Measurements from ENCODE around the gene VASN. TPM values are rescaled to one million over a fixed set of nuclear protein-coding genes. Genes with fewer than 3 reads are reported as not detected.
A peak's percentile ranks its signal among the peaks of the same experiment; 100 is the strongest.

Gene VASN
- total RNA-seq, 1 donor from 2014 or later = 3.1 TPM

GRCh38 chr16:4361033-4361943 is 10.4 kb upstream of the VASN start:
- Mint-ChIP-seq H3K27me3 (ENCODE audit: insufficient read depth, low read depth) (peaks cover 3% of the 10 kb centered on the region), H3K36me3 (peaks cover 2% of the 10 kb centered on the region), H3K9me3 (no peaks in the 10 kb centered on the region), H3K4me1 (peaks cover 7% of the 10 kb centered on the region), H3K4me3 (no peak overlapping the region), H3K27ac (peak overlapping the region; percentile 21)
- Histone ChIP-seq H3K27me3 (no peaks in the 10 kb centered on the region), H3K79me2 (ENCODE audit: low read depth) (no peaks in the 10 kb centered on the region), H3K4me2 (no peak overlapping the region), H3K9me3 (ENCODE audit: low read depth) (no peaks in the 10 kb centered on the region), H3K9ac (no peak overlapping the region), H2AFZ (replicated peaks) (no peak overlapping the region), H3K36me3 (no peaks in the 10 kb centered on the region), H3K4me3 (no peak overlapping the region), H4K20me1 (ENCODE audit: low read depth) (no peaks in the 10 kb centered on the region), H3F3A (ENCODE audit: low read depth) (no peaks in the 10 kb centered on the region), H3K27ac (no peak overlapping the region), H3K4me1 (no peaks in the 10 kb centered on the region)
- TF ChIP-seq EZH2 (IDR thresholded peaks at IDR 0.05) (no peak), EZH2phosphoT487 (IDR thresholded peaks at IDR 0.05) (no peak), CTCF (IDR thresholded peaks at IDR 0.05) (no peak)
- DNase-seq (ENCODE audit: low spot score) = no peak

- Histone ChIP-seq H3K9ac (no peak overlapping the region), H3K27ac (no peak overlapping the region), H3K4me2 (no peak overlapping the region), H4K20me1 (ENCODE audit: low read depth) (no peaks in the 10 kb centered on the region), H2AFZ (replicated peaks) (no peak overlapping the region), H3K79me2 (ENCODE audit: low read depth) (no peaks in the 10 kb centered on the region), H3F3A (ENCODE audit: low read depth) (no peaks in the 10 kb centered on the region), H3K27me3 (no peaks in the 10 kb centered on the region), H3K9me3 (ENCODE audit: low read depth) (no peaks in the 10 kb centered on the region), H3K4me1 (no peaks in the 10 kb centered on the region), H3K36me3 (no peaks in the 10 kb centered on the region), H3K4me3 (no peak overlapping the region)
- DNase-seq (ENCODE audit: low spot score) = no peak
- Mint-ChIP-seq H3K4me1 (peaks cover 9% of the 10 kb centered on the region), H3K9me3 (no peaks in the 10 kb centered on the region), H3K4me3 (no peak overlapping the region), H3K36me3 (peaks cover 2% of the 10 kb centered on the region), H3K27me3 (ENCODE audit: insufficient read depth, low read depth) (no peaks in the 10 kb centered on the region), H3K27ac (no peak overlapping the region)
- TF ChIP-seq EZH2 (IDR thresholded peaks at IDR 0.05) (no peak), EZH2phosphoT487 (IDR thresholded peaks at IDR 0.05) (no peak), CTCF (IDR thresholded peaks at IDR 0.05) (no peak)
Measured at GRCh38 chr16:4361944-4362311, 9.7 kb upstream of the VASN start.

- H3K36me3 Mint-ChIP-seq = peaks cover 2% of the 10 kb centered on the region
- H2AFZ ChIP-seq (replicated peaks) = no peak overlapping the region
- H3K4me3 Mint-ChIP-seq = no peak overlapping the region
- no peak overlapping the region for H3K4me3 ChIP-seq
- H3K36me3 ChIP-seq = no peaks in the 10 kb centered on the region
- no peak overlapping the region for H3K4me2 ChIP-seq
- no peak overlapping the region for H3K27ac ChIP-seq
- no peaks in the 10 kb centered on the region for H3K9me3 ChIP-seq (ENCODE audit: low read depth)
- TF ChIP-seq CTCF (IDR thresholded peaks at IDR 0.05) = no peak
- no peak for TF ChIP-seq EZH2phosphoT487 (IDR thresholded peaks at IDR 0.05)
- no peak for TF ChIP-seq EZH2 (IDR thresholded peaks at IDR 0.05)
- no peak overlapping the region for H3K9ac ChIP-seq
- no peaks in the 10 kb centered on the region for H3K79me2 ChIP-seq (ENCODE audit: low read depth)
- H3K27me3 Mint-ChIP-seq (ENCODE audit: insufficient read depth, low read depth) = peaks cover 2% of the 10 kb centered on the region
- H3K4me1 ChIP-seq = no peaks in the 10 kb centered on the region
- peaks cover 13% of the 10 kb centered on the region for H3K4me1 Mint-ChIP-seq
- no peaks in the 10 kb centered on the region for H3K27me3 ChIP-seq
- no peaks in the 10 kb centered on the region for H3K9me3 Mint-ChIP-seq
- H3F3A ChIP-seq (ENCODE audit: low read depth) = no peaks in the 10 kb centered on the region
- peak overlapping the region; percentile 76 for H3K27ac Mint-ChIP-seq
- H4K20me1 ChIP-seq (ENCODE audit: low read depth) = no peaks in the 10 kb centered on the region
- DNase-seq (ENCODE audit: low spot score) = no peak
Measured at GRCh38 chr16:4362476-4363135, 9.0 kb upstream of the VASN start.

All from neural progenitor cell (in vitro differentiated cells).